ENCODE results near the gene HABP2. TPM values are rescaled to one million over a fixed set of nuclear protein-coding genes. Genes with fewer than 3 reads are reported as not detected.

Gene HABP2
- total RNA-seq (2014; rRNA removed; shearing (Covaris generic)): not detected in 2 replicates

DNA sequence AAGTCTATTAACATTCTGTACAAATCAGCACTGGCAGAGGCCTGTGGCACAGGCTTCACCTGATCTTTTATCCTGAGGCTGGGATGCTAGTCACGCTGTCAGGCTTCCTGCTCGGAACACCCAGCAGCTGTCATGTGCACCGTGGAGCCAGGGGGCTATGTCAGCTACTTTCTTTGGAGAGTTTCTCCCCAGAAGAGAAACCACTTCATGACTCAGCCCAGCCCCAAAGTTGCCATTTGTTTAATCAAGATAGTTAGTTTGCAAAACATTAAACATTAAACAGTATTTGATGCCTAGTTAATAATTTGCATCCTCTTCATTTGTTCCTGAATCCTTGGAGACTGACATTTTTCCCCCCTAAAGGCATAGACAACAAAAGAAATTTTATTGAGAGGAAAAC is at the start of gene HABP2:
TSS of gene HABP2 (plus strand) at position 353 of the 400 bp plus-strand sequence. CDS start 69 bp downstream, outside the sequence.
- DNase-seq (ENCODE audit: low spot score): no peak

DNA sequence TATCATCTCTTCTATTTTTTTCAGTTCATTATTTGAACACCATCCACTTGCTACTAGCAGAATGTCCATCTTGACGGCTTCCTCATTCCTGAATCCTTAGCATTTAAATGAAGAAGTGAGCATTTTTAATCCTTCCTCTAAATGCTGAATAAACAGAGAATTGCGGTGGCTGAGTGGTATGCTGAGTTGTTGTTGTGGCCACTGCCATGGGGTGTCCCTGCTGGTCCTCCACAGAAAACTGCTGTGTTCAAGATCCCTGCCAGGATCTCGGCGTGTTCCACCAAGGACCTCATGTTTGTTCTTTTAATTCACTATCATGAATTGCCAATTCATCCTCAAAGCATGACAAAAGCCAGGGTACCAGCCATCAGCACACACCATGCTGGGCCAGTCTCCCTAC is 48.9 kb upstream of the HABP2 start:
- no peak for DNase-seq (ENCODE audit: low spot score)

DNA sequence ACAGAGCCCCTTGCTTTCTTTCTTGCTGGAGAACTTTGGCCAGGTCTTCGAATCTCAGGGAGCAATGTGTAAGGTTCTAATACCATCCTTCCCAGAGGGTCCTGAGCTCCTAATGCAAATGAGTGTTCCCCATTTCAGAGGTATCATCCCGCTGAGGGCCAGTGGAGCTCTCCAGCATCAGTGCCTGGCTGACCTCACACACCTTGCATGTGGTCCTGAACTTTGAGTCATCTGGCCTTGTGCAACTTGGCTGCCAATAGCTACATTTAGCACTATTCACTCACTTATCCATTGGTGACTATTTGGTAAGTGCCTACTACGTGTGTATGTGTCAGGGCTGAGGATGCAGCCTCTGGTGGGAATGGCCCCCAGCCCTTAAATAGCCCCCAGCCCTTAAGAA is 48.4 kb upstream of the HABP2 start:
- DNase-seq (ENCODE audit: low spot score): no peak

DNA sequence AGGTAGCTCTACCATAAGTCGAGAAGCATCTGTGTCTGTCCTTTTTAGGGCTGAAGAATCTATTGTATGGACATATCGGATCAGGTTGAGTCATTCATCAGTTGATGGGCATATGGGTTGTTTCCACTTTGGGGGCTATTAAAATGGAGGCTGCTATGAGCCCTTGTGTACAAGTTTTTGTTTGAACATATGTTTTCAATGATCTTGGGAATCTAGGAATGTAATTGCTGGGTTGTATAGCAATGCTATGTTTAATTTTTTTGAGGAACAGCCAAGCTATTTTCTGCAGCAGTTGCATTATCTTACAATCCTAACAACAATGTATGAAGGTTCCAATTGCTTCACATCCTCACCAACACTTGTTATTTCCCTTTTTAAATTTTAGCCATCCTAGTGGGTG is 46.4 kb upstream of the HABP2 start:
- DNase-seq (ENCODE audit: low spot score): no peak

DNA sequence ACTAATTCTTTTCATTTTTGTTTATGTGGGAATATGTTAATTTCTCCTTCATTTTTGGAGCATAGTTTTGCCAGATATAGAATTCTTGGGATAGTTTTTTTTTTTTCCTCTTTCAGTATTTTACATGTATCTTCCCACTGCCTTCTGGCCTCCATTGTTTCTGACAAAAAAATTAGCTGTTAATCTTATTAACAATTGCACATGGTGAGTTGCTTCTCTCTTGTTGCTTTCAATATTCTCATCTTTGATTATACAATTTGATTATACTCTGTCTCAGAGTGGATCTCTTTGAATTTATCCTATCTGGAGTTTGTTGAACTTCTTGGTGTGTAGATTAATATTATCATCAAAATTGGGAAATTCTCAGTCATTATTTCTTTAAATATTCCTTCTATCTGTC is 41.4 kb upstream of the HABP2 start:
- DNase-seq (ENCODE audit: low spot score): no peak

DNA sequence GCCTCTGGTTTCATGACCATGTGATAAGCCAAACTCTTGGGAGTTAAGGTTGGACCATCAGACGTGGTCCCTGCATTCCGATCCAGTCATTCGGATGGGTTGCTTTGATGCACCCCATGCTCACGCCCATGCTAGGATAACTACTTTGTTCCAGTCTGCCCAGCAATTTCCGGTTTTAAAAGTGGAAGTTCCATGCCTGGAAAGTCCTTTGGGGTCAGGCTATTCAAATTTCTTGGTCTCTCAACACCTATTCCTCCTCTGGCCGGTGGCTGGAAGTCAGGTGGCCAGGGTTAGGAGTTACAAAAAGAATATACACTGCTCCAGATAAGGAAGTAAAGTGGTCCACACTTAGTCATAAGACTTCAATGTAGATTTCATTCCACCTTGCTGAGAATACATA is 37.7 kb upstream of the HABP2 start:
- no peak for DNase-seq (ENCODE audit: low spot score)

DNA sequence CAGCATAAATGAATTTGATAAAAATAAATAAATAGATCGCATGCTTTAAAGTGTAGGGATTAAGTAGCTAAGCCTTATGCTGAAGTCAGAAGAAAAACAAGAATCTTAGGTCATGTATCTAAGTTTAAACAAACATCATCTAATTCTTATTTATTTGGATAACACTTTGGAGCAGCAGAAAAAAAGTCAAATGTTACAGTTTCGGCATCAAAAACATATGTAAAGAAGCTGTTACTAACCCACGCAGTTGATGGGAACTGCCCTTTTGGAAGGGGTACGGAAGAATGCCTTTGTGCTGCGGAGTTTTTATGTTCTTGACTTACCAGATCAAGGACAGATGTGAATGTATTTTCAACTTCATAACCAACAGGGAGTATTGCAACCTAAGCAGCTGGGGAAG is 37.3 kb upstream of the HABP2 start:
- DNase-seq (ENCODE audit: low spot score): no peak

DNA sequence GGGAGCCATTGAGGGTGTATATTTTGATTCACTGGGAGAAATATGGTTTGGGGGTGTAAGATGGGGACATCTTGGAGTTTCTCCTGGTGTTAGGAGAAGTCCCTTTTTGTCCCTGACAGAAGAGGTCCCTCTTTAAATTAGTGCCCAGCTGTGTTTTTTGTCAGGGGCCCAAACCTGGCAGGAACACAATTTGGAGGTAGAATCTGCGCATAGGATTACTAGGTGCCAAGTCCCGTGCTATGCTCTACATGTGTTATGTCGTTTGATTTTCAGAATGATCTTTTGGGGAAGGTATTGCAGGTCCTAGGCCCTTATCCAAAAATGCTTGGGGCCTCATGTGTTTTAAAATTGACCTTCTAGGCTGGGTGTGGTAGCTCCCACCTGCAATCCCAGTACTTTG is 36.8 kb upstream of the HABP2 start:
- DNase-seq (ENCODE audit: low spot score): no peak

DNA sequence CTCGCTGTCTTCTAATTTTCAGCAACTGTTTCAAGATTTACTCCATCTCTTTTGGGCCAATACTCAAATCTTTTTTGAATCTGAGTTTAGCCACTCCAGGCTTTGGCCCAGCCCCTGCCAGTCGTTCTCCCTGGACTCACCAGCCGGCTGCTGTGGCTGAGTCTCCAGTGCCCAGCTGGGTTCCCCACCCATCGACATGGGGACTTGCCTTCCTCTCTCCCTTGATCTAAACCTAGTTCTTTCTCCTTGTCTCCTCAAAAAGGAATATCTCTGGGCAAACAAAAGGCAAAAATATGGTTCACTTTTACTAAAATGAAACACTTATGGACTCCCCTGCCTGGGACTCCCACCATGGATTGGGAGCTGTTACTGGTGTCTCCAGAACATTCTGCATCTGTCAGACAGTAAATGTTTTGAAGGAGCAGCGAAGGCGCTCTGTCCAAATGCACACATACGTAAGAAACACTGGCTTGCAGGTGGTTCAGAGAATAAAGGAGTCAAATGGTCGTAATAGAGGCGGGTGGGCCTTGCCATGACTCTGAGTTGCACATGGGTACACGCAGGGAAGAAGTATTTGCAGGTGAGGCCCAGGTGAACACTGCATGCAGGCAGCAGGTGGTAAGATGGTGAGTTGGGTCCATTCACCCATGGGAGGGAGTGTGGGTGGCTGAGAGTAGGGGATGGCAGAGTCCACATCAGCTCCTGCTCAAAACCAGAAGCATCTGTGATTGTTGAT is 35.5 kb upstream of the HABP2 start:
- no peak for DNase-seq (ENCODE audit: low spot score)

DNA sequence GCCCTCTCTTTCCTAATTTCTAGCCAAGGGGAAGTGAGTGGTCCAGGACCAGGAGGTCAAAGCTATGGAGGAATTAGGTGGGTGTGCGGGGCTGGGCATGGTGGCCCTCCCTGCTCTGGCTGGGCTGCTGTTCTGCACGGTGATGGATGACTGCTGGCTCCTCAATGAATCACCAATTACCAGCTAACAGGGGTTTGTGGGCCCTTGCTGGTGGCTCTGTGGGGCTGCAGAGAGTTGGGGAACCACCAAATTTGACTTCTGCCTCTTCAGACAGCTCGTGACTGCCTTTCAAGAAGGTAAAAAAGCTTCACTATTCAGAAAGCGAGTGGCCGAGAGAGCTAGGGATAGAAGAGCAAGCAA is 35.0 kb upstream of the HABP2 start:
- DNase-seq (ENCODE audit: low spot score): no peak

DNA sequence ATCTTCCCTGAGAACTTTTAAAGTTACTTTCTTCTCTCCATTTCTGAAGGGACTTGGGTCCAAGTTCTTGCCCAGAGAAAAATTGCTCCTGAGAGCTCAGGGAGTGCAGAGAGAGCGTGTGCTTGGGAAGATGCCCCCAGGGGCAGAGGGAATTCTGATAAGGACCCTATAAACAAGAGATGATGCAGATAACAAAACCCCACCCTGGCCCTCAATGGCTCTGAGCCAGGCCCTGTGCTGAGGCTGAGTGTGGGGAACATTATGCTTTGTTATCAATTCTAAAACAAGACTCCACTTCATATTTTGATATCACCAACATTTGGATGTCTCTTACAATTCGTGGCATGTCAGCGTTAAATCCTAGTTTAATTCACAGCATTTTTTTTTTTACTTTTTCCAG is 34.4 kb upstream of the HABP2 start:
- no peak for DNase-seq (ENCODE audit: low spot score)

DNA sequence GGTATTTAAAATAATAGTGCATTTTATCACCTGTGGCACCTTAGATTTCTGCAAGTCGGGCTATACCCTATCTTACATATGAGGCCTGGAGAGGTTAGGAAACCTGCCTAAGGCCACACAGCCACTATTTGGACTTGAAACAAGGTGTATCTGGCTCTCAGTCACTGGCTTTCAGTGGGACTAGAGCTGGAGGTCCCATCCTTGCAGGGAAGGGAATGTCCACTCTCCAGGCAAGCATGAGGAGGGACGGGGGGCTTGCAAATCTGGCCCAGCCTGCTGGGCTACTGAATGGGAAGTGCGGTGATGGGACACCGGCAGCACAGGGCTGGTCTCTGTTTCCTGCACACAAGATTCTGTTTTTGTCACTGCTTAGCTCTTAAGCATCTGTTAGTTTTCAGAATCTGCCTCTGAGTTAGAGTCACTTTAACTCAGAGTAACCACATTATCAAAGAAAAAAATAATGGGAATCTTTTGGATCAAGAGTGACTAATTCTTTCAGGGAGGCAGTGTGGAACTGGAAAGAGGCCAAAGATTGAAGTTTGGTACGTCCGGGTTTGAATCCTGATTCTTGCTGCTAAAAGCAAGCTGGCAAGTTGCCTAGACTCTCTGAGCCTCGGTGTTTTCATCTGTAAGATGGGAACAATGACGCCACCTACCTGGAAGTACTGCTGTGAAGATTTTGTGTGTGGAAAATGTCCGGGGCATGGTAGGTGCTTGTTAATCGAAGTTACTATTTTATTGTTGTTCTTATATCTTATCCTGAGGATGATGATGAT is 33.8 kb upstream of the HABP2 start:
- no peak for DNase-seq (ENCODE audit: low spot score)

DNA sequence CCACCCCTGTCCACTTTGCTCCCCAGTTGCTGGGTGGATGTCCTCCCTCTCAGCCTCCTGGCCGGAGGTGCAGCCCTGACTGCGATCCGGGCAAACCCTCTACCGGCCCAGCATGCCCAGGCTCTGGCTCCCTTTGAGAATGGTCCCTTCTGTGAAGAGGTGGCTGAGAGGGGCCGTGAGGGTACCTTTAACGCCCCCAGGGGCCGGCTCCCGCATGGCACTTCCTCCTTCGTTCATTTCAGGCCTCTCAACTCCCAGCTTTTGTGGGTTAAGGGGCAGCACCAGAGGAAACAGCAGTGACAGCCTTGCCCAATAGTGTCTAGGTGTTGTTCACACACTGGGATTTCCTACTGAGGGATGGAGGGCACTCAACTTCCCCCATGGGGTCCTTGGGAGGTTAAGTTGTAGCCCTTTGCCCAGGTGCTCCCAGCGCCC is 33.2 kb upstream of the HABP2 start:
- DNase-seq (ENCODE audit: low spot score): no peak

DNA sequence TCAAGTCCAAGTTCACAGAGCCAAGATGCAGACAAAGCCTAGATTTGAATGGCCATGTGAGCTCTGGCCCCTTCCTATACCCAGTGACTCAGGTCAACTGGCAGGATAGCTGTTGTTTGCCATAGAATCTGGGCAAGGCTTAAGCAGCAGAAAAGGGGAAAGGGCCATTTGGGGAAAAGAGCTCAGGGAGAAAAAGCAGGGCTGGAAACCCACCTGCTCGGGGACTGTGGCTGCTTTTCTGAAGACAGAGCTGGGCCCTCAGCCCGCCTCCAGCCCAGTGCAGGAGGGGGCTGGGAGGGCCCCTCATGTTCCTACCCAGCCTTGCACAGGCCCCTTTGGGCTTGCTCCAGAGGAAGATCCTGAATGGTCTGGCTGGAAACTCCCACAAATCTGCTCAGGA is 32.6 kb upstream of the HABP2 start:
- no peak for DNase-seq (ENCODE audit: low spot score)

DNA sequence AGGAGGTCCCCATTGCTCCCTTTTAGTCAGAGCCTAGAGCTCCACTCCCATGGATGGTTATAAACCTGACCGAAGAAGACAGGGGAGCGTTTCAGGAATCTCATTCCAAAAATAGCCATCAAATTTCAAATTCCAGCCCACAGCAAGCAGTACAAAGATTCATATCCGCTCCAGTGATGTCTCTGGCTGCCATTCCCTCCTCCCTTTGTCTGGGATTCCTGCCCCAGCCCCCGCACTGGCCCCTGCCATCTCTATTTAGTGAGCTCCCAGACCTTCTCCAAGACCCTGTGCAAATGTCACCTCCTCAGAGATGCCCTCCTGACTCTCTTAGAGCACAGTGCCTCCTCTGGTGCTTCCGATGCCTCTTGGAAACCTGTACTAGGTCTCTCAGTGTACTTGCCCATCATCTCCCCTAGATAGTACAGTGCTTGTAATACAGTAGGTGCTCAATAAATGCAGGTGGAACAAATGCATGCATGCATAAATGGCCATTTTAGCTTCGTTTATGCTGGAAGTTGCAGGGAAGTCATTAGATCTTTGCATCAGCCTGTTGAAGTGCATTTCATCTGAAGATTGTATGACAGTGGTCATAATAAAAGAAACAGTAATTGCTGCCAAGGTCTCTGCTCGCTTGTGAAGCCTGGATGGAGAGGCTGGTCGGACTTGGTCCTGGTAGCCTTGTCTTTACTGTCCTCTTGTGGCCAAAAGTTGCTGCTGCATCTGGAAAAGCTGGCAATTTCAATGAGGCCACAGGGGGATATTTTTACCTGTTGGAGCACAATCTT is 32.0 kb upstream of the HABP2 start:
- DNase-seq (ENCODE audit: low spot score): peak; percentile 71

DNA sequence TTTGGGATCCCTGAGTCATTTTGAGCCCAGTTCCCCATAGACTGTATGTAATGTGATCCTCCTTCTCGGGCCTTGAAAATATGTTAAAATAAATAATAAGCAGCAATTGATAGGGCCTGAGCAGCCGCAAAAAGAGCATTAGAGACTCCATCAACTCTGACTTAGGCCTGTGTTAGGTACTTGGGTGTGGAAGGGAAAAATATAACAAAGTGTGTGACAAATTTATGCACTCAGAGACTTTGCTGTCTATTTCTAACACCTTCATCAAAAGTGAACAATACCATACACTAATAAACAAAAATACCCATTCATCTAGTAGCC is 31.4 kb upstream of the HABP2 start:
- DNase-seq (ENCODE audit: low spot score): peak; percentile 3

DNA sequence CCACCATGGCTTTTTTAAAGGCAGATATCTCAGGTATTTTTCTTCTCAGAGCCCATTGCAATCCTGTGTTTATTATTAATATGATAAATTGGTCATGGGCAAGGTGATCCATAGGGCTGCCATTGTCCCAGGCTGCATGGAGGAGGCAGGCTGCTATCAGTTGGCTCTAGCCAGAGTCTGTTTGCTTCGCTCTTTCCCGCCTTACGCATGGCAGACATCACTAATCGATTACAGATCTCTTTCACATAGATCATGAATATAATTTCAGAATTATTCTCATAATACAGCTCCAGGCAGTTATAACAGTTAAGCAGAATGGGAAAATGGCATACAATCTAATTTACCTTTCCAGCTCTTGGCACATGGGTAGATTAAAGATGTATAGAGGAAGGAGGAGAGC is 30.4 kb upstream of the HABP2 start:
- no peak for DNase-seq (ENCODE audit: low spot score)

DNA sequence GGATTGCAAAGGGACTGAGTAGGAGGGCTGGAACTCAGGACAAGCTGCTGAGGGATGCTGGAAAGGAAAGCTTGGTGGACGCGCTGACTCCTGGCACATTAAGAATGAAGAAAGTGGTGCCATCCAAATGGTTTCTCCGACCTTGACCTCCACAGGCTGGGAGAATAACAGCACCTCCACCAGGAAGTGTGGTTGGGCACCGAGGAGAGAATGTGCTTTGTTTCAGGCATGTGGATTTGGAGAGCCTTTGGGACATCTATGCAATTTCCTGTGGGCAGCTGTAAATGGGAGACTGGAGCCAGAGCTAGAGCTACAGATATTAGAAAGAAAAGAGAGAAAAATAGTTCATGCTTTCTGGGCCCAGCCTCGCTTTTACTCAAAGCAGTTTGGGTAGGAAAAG is 29.8 kb upstream of the HABP2 start:
- DNase-seq (ENCODE audit: low spot score): no peak

DNA sequence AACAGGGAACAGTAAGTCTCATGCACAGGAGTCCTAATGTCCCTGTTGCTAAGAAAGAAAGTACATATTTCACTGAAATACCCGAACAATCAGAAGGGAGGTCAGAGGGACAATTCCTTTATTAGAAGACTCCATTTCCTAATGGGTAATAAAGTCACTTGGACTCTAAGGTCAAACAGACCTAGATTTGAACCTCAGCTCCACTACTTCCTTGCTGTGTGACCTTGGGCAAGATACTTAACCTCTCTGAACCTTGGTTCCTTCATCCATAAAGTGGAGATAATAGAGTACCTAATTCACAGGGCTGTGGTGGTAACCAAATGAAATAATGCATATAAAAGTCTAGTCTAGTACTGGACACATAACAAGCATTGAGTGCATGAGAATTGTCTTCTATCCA is 29.2 kb upstream of the HABP2 start:
- DNase-seq (ENCODE audit: low spot score): no peak

DNA sequence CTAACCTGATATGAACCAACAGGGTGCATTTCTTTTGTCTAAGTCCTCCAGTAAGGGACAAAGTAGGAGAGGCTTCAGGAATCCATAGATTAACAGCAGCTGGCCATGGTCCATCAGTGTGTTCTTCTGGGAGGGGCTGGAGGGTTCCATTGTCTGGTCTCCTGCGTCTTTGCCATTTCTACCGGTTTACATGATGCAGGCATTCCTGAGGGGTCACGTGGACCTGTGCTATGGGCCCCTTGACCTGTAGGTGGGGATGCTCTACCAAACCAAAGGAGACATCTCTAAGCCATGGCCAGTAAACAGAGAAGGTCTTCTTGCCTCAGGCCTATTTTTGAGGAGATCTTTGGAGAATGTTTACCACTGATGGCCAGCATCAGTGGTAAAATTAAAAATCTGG is 28.7 kb upstream of the HABP2 start:
- no peak for DNase-seq (ENCODE audit: low spot score)

DNA sequence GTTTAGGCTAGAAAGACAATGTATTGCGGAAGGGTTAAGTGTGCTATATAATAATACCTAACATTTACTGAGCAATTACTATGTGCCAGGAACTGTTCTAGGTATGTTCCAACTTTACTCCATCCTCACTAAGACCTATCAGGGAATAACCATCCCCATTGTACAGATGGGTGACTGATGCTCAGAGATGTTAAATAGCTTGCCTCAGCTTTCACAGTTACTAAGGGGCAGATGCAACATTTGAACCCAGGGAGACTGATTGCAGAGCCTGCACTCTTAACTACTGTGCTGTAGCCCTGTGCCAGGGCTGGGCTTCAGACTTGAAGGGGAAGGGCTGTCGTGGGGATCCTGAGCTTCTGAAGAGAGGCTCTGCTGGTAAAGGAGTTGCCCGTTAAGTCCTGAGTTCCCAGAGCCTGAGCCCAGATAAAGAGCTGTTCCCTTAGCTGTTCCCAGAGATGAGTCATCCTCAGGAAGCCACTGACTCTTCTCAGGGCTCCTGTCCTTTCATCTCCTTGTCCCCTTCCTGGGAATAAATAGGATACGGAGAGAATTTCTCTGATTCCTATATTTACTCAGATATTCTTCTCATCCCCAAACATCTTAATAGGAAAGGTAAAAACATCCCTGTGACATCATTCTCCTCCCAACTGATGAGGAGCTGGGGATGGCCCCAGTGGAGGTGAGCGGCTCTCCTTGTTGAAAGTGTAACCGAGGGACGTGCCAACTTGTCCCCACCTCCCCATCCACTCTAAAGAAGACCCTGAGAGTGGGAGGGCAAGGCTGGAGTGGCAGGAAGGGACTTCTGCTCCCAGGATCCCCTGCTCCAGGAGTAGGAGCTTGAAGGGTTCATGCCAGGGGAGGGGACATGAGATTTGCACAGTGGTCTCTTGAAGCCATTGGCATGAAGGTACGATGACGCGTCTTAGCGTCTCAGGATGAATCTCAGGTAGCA is 28.0 kb upstream of the HABP2 start:
- no peak for DNase-seq (ENCODE audit: low spot score)

DNA sequence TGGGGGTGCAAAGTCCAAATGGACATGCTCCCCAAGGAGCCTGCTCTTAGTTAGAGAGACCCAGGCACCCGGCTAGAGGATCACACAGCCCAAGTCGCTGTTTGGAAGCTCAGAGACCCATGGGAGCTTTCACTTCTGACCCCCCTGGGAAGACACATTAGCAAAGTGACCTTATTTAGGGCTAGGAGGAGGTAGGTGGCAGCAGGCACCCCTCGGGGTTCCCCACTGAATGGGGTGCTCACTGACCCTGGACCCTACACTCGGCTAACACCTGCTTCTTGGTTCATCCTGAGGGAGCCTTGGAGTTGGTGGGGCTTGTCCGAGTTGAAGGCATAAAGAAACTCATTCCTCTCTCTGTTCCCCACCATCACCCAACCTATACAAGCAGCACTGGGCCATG is 27.1 kb upstream of the HABP2 start:
- no peak for DNase-seq (ENCODE audit: low spot score)

Data from HT-29 (cell line).